Loucy (cell line): ENCODE results near the gene DDX42.

Experiments
- H2AFZ ChIP-seq: fragments of 200-600 bp; sonication (generic); 2 replicates; pipeline ENCODE4 v1.6.0; 2016; ENCODE audit warnings: antibody characterized with exemption, mild to moderate bottlenecking, low read length, moderate library complexity
- H3F3A ChIP-seq: fragments of 200-600 bp; 2 replicates; pipeline ENCODE4 v1.6.0; 2016; ENCODE audit warnings: antibody characterized with exemption, low read depth, mild to moderate bottlenecking
- H3K27me3 ChIP-seq: fragments of 200-600 bp; sonication (generic); 2 replicates; pipeline ENCODE4 v1.6.1; 2014; ENCODE audit warnings: low read length, mild to moderate bottlenecking; ENCODE audit not compliant: insufficient read depth, poor library complexity, severe bottlenecking
- H3K36me3 ChIP-seq: fragments of 200-600 bp; sonication (generic); 2 replicates; pipeline ENCODE4 v1.6.1; 2016; ENCODE audit warnings: low read length; ENCODE audit not compliant: insufficient read depth
- H3K4me1 ChIP-seq: fragments of 200-600 bp; sonication (generic); 2 replicates; pipeline ENCODE4 v1.5.1; 2014; ENCODE audit warnings: low read length, mild to moderate bottlenecking; ENCODE audit not compliant: insufficient read depth, poor library complexity, severe bottlenecking
- H3K4me2 ChIP-seq: fragments of 200-600 bp; sonication (generic); 2 replicates; pipeline ENCODE4 v1.6.0; 2014; ENCODE audit warnings: antibody characterized with exemption, low read length, low read depth, mild to moderate bottlenecking; ENCODE audit not compliant: poor library complexity, severe bottlenecking
- H3K4me3 ChIP-seq: fragments of 200-600 bp; sonication (generic); 2 replicates; pipeline ENCODE4 v1.5.1; 2014; ENCODE audit warnings: low read length, mild to moderate bottlenecking, mixed read lengths; ENCODE audit not compliant: poor library complexity, severe bottlenecking
- H3K79me2 ChIP-seq: fragments of 200-600 bp; sonication (generic); 2 replicates; pipeline ENCODE4 v1.6.1; 2014; ENCODE audit warnings: low read length; ENCODE audit not compliant: insufficient read depth
- H3K9ac ChIP-seq: fragments of 200-600 bp; sonication (generic); 2 replicates; pipeline ENCODE4 v1.6.0; 2014; ENCODE audit warnings: mild to moderate bottlenecking, low read depth, low read length, moderate library complexity; ENCODE audit not compliant: poor library complexity, severe bottlenecking
- H3K9me2 ChIP-seq: fragments of 200-600 bp; sonication (generic); replicated peaks from 2 replicates; pipeline ENCODE4 v1.6.1; 2016; ENCODE audit warnings: low read depth, low read length, mixed read lengths
- H3K9me3 ChIP-seq: fragments of 200-600 bp; sonication (generic); 2 replicates; pipeline ENCODE4 v1.6.1; 2014; ENCODE audit warnings: mild to moderate bottlenecking, antibody characterized with exemption, low read length, low read depth; ENCODE audit not compliant: insufficient read depth
- H4K20me1 ChIP-seq: fragments of 200-600 bp; sonication (generic); 2 replicates; pipeline ENCODE4 v1.6.0; 2014; ENCODE audit warnings: antibody characterized with exemption, low read length, mild to moderate bottlenecking; ENCODE audit not compliant: insufficient read depth, poor library complexity, severe bottlenecking
- EZH2phosphoT487 ChIP-seq: fragments of 200-600 bp; IDR thresholded peaks from 2 replicates; pipeline ENCODE4 v1.6.1; 2018; ENCODE audit warnings: antibody characterized with exemption, mild to moderate bottlenecking, moderate library complexity, borderline replicate concordance
- TF ChIP-seq, protein P1 (sequence below): fragments of 200-600 bp; sonication (generic); conservative IDR thresholded peaks from 2 replicates; pipeline ENCODE4 v1.5.1; 2014; ENCODE audit warnings: mild to moderate bottlenecking, antibody characterized with exemption, low read length

DDX42 gene

DNA sequence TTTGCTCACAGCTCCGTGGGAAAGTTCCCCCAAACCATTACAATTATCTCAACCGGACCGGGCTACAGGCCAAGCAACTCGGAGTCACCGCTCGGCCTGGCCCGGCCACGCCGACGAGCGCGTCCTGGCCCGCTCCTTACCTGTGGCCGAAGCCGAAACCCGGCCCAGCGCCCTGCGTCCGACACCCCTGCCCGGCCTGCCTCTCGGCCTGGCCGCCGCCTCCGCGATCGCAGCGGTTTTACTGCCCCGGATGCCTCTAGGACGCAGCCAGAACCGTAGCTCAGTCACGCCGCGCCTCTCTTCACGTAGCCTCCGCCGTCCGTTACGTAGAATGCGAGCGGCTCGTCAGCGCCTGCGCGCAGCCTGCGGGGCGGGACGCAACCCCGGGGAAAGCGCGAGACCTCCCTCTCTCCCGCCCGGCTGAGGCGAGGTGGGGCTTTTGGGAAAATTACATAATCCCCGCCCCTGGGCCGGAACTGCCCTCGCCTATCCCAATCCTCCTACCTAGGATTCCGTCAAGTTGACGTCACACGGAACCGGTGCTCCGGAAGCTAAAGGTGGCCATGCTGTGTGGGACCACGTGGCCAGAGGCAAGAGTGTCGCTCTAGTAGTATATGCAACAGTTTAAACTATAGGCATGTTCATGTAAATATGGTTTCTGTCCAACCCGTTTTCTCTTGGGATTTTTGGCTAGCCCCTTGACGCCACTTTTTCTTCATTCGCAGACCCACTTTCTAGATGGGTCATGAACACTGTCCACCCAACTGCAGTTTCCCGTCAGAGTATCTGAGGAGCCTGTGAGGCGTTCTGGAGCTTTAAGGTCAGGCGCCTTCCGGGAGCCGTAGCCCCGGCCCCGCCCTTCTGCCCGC, 464 bp upstream of the DDX42 start, which contains the start of gene CCDC47:
Gene CCDC47, minus strand, starts transcription at position 326 of the 869 bp plus-strand sequence. CDS start 7,422 bp downstream, outside the sequence.
- peaks cover 65% of the 10 kb centered on the region for H4K20me1 ChIP-seq
- H3F3A ChIP-seq = 0 out of 2 replicates have a peak, but pooled peaks cover 4% of the 10 kb centered on the region
- peak within 1 kb of the TSS; percentile 92 for H3K4me3 ChIP-seq
- H3K36me3 ChIP-seq = peaks cover 4% of the 10 kb centered on the region; the same call in 1 of the 2 replicates
- H3K9me3 ChIP-seq = no peaks in the 10 kb centered on the region
- peak within 1 kb of the TSS; percentile 96 for H3K9ac ChIP-seq
- H3K4me1 ChIP-seq = peaks cover 51% of the 10 kb centered on the region
- H3K79me2 ChIP-seq = peaks cover 92% of the 10 kb centered on the region
- H2AFZ ChIP-seq = peak within 1 kb of the TSS; percentile 86
- peak within 1 kb of the TSS; percentile 98 for H3K4me2 ChIP-seq
- no peaks in the 10 kb centered on the region for H3K9me2 ChIP-seq
- no peaks in the 10 kb centered on the region for H3K27me3 ChIP-seq
- TF ChIP-seq EZH2phosphoT487 = no peak
- TF ChIP-seq, protein P1, sequence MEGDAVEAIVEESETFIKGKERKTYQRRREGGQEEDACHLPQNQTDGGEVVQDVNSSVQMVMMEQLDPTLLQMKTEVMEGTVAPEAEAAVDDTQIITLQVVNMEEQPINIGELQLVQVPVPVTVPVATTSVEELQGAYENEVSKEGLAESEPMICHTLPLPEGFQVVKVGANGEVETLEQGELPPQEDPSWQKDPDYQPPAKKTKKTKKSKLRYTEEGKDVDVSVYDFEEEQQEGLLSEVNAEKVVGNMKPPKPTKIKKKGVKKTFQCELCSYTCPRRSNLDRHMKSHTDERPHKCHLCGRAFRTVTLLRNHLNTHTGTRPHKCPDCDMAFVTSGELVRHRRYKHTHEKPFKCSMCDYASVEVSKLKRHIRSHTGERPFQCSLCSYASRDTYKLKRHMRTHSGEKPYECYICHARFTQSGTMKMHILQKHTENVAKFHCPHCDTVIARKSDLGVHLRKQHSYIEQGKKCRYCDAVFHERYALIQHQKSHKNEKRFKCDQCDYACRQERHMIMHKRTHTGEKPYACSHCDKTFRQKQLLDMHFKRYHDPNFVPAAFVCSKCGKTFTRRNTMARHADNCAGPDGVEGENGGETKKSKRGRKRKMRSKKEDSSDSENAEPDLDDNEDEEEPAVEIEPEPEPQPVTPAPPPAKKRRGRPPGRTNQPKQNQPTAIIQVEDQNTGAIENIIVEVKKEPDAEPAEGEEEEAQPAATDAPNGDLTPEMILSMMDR = no peak

DNA sequence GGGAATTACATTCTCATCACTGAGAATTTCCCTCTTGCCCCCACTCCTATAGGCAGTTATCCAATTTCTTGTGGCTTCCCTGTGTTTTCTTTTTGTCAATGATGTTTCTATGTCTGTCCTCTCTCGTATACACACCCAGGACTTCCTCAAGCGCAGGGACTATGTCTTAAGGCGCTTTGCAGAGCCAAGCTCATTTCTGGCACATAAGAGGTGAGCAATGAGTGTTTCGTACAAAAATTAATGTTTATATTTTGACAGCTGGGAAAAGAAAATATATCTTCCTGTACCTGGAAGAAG, 947 bp downstream of the DDX42 start:
- Histone ChIP-seq H3K27me3 (no peaks in the 10 kb centered on the region), H3K9me2 (no peaks in the 10 kb centered on the region), H3K9me3 (no peaks in the 10 kb centered on the region), H3K4me2 (peak overlapping the region; percentile 93), H3K9ac (peak overlapping the region; percentile 96), H3F3A (0 out of 2 replicates have a peak, but pooled peaks cover 4% of the 10 kb centered on the region), H3K4me1 (peaks cover 62% of the 10 kb centered on the region), H3K79me2 (peaks cover 92% of the 10 kb centered on the region), H3K4me3 (peak overlapping the region; percentile 92), H3K36me3 (peaks cover 8% of the 10 kb centered on the region; the same call in 1 of the 2 replicates), H2AFZ (no peak overlapping the region), H4K20me1 (peaks cover 75% of the 10 kb centered on the region)
- TF ChIP-seq, protein P1 = no peak
- no peak for TF ChIP-seq EZH2phosphoT487

DNA sequence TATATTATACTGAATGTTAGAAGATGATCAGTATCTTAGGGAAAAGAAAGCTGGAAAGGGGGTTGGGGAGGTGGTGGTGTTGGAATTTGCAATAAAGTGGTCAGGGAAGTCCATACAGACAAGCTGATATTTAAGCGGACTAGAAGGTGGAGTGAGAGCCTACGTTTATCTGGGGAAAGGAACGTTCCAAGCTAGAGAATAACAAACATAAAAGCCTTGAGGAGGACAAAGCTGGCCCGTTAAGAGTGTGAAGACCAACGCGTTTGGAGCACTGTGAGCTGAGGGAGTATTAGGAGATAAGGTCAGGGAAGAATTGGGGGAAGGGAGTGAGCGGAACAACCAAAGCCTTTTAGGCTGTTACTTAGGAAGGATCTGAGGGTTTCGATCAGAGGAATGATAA, 1.4 kb downstream of the DDX42 start:
- TF ChIP-seq, protein P1 = no peak
- TF ChIP-seq EZH2phosphoT487 = no peak
- H3K4me2 ChIP-seq = peak overlapping the region; percentile 93
- H3K9me3 ChIP-seq = no peaks in the 10 kb centered on the region
- H3K9me2 ChIP-seq = no peaks in the 10 kb centered on the region
- no peak overlapping the region for H2AFZ ChIP-seq
- H3K9ac ChIP-seq = peak overlapping the region; percentile 96
- H3K27me3 ChIP-seq = no peaks in the 10 kb centered on the region
- peaks cover 92% of the 10 kb centered on the region for H3K79me2 ChIP-seq
- H4K20me1 ChIP-seq = peaks cover 78% of the 10 kb centered on the region
- H3F3A ChIP-seq = 0 out of 2 replicates have a peak, but pooled peaks cover 4% of the 10 kb centered on the region
- peaks cover 62% of the 10 kb centered on the region for H3K4me1 ChIP-seq
- peak overlapping the region; percentile 92 for H3K4me3 ChIP-seq
- peaks cover 8% of the 10 kb centered on the region; the same call in 1 of the 2 replicates for H3K36me3 ChIP-seq
